Measurements from ENCODE around the gene NFIL3. TPM values are rescaled to one million over a fixed set of nuclear protein-coding genes. Genes with fewer than 3 reads are reported as not detected.
"Not testable (repeated sequence)": the region's sequence is repeated elsewhere in the genome, so short reads cannot be mapped to it uniquely, and the experiment has no call there.

NFIL3 gene
- total RNA-seq, 1 experiment from 2014 or later: 13.3 TPM

- POLR2A ChIA-PET: no interaction called here
- no TSS peak for BruUV-seq (replicated peaks)
- H3K36me3 ChIP-seq (ENCODE audit: control insufficient read depth, insufficient read depth, low read length): no peaks in the 10 kb centered on the region
- no peaks in the 10 kb centered on the region for H3K4me1 ChIP-seq (ENCODE audit: control insufficient read depth, insufficient read depth, low read length)
- TF ChIP-seq POLR2AphosphoS5 (IDR thresholded peaks at IDR 0.05; ENCODE audit: low read depth, low read length) (no peak), CTCF (IDR thresholded peaks at IDR 0.05) (no peak), TCF7L2 (IDR thresholded peaks at IDR 0.05; ENCODE audit: low read depth, low read length) (no peak), REST (IDR thresholded peaks at IDR 0.05; ENCODE audit: insufficient read depth in 1 of 2, low read depth in 2 of 2, low read length in 1 of 2) (no peak), SIN3A (IDR thresholded peaks at IDR 0.05; ENCODE audit: borderline replicate concordance, insufficient read depth, low read depth, low read length) (no peak)
- no peaks in the 10 kb centered on the region for H3K9me3 ChIP-seq (ENCODE audit: control insufficient read depth, insufficient read depth, low read depth, low read length)
- no peak for ATAC-seq
- H3K27ac ChIP-seq (ENCODE audit: low read length): no peak overlapping the region
- no peak for DNase-seq (ENCODE audit: low read depth, low spot score)
- in situ Hi-C loops (cut with HindIII; ENCODE audit: low pct_unique_long_range_greater_than_20kb, low sequenced_read_pairs): no loop called here
- no peaks in the 10 kb centered on the region for H3K27me3 ChIP-seq (ENCODE audit: control insufficient read depth, insufficient read depth, low read length)
- no peak overlapping the region for H3K4me3 ChIP-seq (ENCODE audit: low read depth in 2 of 2, low read length in 2 of 2)
- intact Hi-C loops (cut with micrococcal nuclease; ENCODE audit: unreplicated experiment): no loop called here
- CTCF ChIA-PET: no interaction called here
Measured at GRCh38 chr9:91391412-91391811, 32.2 kb downstream of the NFIL3 start.

- H3K4me3 ChIP-seq (ENCODE audit: low read depth in 2 of 2, low read length in 2 of 2); intact Hi-C loops (cut with micrococcal nuclease; ENCODE audit: unreplicated experiment); H3K36me3 ChIP-seq (ENCODE audit: control insufficient read depth, insufficient read depth, low read length); H3K27me3 ChIP-seq (ENCODE audit: control insufficient read depth, insufficient read depth, low read length); ATAC-seq; H3K9me3 ChIP-seq (ENCODE audit: control insufficient read depth, insufficient read depth, low read depth, low read length); H3K4me1 ChIP-seq (ENCODE audit: control insufficient read depth, insufficient read depth, low read length); POLR2A ChIA-PET; DNase-seq (ENCODE audit: low read depth, low spot score); CTCF ChIA-PET; BruUV-seq (replicated peaks); in situ Hi-C loops (cut with HindIII; ENCODE audit: low pct_unique_long_range_greater_than_20kb, low sequenced_read_pairs); H3K27ac ChIP-seq (ENCODE audit: low read length): not testable (repeated sequence)
Measured at GRCh38 chr9:91389686-91390085, 33.9 kb downstream of the NFIL3 start.

- TF ChIP-seq CTCF (IDR thresholded peaks at IDR 0.05): no peak
- no peak for TF ChIP-seq TCF7L2 (IDR thresholded peaks at IDR 0.05; ENCODE audit: low read depth, low read length)
- TF ChIP-seq REST (IDR thresholded peaks at IDR 0.05; ENCODE audit: insufficient read depth in 1 of 2, low read depth in 2 of 2, low read length in 1 of 2): no peak
- TF ChIP-seq SIN3A (IDR thresholded peaks at IDR 0.05; ENCODE audit: borderline replicate concordance, insufficient read depth, low read depth, low read length): no peak
- no peak for TF ChIP-seq POLR2AphosphoS5 (IDR thresholded peaks at IDR 0.05; ENCODE audit: low read depth, low read length)
- in situ Hi-C loops (cut with HindIII; ENCODE audit: low pct_unique_long_range_greater_than_20kb, low sequenced_read_pairs): no loop called here
- no peaks in the 10 kb centered on the region for H3K36me3 ChIP-seq (ENCODE audit: control insufficient read depth, insufficient read depth, low read length)
- ATAC-seq (no peak), DNase-seq (ENCODE audit: low read depth, low spot score) (no peak)
- no peaks in the 10 kb centered on the region for H3K9me3 ChIP-seq (ENCODE audit: control insufficient read depth, insufficient read depth, low read depth, low read length)
- ChIA-PET CTCF (no interaction called here), POLR2A (no interaction called here)
- no TSS peak for BruUV-seq (replicated peaks)
- intact Hi-C loops (cut with micrococcal nuclease; ENCODE audit: unreplicated experiment): no loop called here
- H3K27me3 ChIP-seq (ENCODE audit: control insufficient read depth, insufficient read depth, low read length): no peaks in the 10 kb centered on the region
- H3K4me1 ChIP-seq (ENCODE audit: control insufficient read depth, insufficient read depth, low read length): no peaks in the 10 kb centered on the region
- no peak overlapping the region for H3K27ac ChIP-seq (ENCODE audit: low read length)
- no peak overlapping the region for H3K4me3 ChIP-seq (ENCODE audit: low read depth in 2 of 2, low read length in 2 of 2)
Measured at GRCh38 chr9:91386765-91387164, 36.9 kb downstream of the NFIL3 start.

All from Panc1 (cell line).